PC-3 (cell line): Measurements from ENCODE around the gene FNDC10.

Experiments used
- EZH2 ChIP-seq: fragments of 300-600 bp; sonication (generic); IDR thresholded peaks from one replicate; pipeline ENCODE4 v1.6.1; 2017; ENCODE audit warnings: antibody characterized with exemption, mild to moderate bottlenecking, low read length; ENCODE audit not compliant: unreplicated experiment
- EZH2phosphoT487 ChIP-seq: fragments of 300-600 bp; sonication (generic); IDR thresholded peaks from 2 replicates; pipeline ENCODE4 v1.6.1; 2018; ENCODE audit warnings: mild to moderate bottlenecking, antibody characterized with exemption, low read length, borderline replicate concordance
- TF ChIP-seq, protein P1 (sequence below): fragments of 300-600 bp; sonication (generic); conservative IDR thresholded peaks from 2 replicates; pipeline ENCODE4 v1.5.1; 2017; ENCODE audit warnings: antibody characterized with exemption, low read depth, mild to moderate bottlenecking, low read length

DNA sequence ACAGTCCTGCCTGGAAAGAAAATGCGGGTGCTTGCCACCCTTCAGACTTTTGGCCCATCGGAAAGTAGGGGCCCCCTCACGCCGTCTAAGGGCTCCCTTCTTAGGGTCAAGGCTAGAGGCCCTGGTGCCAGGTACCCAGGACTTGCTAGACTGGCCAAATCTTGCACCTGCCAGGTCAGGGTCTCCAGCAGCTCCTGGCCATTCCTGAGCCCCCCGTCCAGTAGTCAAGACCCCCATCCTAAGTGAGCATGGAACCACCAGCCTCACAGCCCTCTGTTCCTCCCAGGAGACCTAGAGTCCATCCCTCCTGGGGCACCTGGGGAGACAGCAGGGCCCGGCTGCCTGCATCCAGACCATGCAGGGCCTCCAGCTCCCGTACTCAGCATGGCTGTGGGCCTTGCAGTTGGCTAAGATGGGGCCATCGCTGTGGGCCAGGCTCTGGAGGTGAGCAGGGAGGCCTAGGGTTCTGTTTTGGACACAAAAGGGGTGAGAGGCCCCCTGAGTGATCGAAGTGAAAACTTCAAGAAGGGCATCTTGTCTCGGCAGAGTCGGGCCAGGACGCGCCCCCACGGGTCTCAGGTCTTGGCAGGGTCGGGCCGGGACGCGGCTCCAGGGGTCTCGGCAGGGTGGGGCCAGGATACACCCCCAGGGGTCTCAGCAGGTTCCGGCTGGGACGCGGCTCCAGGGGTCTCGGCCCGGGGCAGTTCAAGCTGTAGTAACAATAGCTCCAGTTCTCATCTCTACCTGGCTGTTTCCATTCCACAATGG is 5.9 kb downstream of the FNDC10 start:
- TF ChIP-seq, protein P1, sequence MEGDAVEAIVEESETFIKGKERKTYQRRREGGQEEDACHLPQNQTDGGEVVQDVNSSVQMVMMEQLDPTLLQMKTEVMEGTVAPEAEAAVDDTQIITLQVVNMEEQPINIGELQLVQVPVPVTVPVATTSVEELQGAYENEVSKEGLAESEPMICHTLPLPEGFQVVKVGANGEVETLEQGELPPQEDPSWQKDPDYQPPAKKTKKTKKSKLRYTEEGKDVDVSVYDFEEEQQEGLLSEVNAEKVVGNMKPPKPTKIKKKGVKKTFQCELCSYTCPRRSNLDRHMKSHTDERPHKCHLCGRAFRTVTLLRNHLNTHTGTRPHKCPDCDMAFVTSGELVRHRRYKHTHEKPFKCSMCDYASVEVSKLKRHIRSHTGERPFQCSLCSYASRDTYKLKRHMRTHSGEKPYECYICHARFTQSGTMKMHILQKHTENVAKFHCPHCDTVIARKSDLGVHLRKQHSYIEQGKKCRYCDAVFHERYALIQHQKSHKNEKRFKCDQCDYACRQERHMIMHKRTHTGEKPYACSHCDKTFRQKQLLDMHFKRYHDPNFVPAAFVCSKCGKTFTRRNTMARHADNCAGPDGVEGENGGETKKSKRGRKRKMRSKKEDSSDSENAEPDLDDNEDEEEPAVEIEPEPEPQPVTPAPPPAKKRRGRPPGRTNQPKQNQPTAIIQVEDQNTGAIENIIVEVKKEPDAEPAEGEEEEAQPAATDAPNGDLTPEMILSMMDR: no peak
- TF ChIP-seq EZH2: no peak
- no peak for TF ChIP-seq EZH2phosphoT487
